ENCODE results near the gene DPP10.

DNA sequence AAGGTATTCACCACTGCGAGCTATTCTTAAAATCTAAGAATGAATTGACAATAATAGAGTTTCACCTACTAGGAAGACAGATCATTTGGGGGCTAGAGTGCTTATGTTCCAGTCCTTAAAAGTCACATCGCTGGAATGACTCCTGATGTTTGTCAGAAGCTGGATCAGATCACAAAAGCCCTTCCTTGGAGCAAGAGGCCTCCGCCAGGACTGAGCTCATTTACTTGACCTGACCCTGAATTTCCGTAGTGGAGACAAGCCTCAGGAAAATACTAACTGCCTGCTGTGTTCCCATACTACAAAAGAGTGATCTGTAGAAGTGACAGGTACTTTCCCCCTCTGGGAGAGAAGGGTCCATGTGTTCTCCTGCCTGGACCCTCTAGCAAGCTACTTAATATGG, 483.9 kb downstream of the DPP10 start:
- TF ChIP-seq, protein P1, sequence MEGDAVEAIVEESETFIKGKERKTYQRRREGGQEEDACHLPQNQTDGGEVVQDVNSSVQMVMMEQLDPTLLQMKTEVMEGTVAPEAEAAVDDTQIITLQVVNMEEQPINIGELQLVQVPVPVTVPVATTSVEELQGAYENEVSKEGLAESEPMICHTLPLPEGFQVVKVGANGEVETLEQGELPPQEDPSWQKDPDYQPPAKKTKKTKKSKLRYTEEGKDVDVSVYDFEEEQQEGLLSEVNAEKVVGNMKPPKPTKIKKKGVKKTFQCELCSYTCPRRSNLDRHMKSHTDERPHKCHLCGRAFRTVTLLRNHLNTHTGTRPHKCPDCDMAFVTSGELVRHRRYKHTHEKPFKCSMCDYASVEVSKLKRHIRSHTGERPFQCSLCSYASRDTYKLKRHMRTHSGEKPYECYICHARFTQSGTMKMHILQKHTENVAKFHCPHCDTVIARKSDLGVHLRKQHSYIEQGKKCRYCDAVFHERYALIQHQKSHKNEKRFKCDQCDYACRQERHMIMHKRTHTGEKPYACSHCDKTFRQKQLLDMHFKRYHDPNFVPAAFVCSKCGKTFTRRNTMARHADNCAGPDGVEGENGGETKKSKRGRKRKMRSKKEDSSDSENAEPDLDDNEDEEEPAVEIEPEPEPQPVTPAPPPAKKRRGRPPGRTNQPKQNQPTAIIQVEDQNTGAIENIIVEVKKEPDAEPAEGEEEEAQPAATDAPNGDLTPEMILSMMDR (IDR thresholded peaks at IDR 0.05): no peak
- TF ChIP-seq POLR2A (IDR thresholded peaks at IDR 0.05): no peak
